GM19438 (cell line): ENCODE results near the gene FERMT3.
A peak's percentile ranks its signal among the peaks of the same experiment; 100 is the strongest.
"Not testable (repeated sequence)": the region's sequence is repeated elsewhere in the genome, so short reads cannot be mapped to it uniquely, and the experiment has no call there.

ENCODE experiments used
- ATAC-seq: cut with Tn5 transposase; IDR thresholded peaks from one replicate; pipeline ENCODE4 v1.9.1; 2021; ENCODE audit warnings: low read depth; ENCODE audit not compliant: unreplicated experiment

The FERMT3 gene

DNA sequence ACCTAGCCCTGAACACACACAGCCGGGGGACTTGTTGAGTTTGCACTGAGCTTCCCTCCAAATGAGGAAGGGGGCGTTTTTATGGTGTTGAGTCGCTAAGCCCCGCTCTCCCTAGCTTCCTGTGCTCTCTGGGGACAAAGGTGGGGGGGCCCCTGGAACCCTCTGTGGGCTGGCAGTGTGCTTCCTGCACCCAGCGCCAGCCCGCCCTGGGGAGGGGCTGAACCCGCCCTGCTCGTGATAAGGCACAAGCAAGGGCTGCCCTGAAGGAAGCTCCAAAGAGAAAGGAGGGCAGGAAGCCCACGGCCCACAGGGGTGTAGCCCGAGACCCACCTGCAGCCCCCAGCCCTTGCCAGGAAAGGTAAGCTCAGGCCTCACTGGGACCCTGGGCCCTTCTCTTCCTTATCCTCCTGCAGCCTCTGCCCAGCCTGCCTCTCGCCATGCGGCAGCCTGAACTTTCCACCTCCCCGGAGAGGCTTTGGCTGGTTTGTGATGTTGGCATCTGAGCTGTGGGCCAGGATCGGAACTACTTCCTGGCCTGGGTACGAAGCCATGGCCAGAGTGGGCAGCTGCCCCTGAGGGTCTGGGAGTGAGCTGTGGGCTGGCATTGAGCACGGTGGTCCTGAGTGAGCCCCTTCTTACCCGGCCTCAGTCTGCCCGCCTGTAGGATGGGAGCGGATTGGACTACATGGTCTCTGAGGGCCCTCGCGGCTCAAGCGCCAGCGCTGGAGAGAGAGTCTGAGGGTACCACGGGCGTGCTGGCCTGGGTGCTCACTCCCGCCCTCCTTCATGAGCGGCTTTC, at the start of gene FERMT3:
Gene FERMT3, plus strand, starts transcription at position 265 of the 799 bp plus-strand sequence. CDS start 644 bp downstream, outside the sequence.
- ATAC-seq, result no peak

- no peak for ATAC-seq
Measured at GRCh38 chr11:64157631-64158394, 48.7 kb upstream of the FERMT3 start.

DNA sequence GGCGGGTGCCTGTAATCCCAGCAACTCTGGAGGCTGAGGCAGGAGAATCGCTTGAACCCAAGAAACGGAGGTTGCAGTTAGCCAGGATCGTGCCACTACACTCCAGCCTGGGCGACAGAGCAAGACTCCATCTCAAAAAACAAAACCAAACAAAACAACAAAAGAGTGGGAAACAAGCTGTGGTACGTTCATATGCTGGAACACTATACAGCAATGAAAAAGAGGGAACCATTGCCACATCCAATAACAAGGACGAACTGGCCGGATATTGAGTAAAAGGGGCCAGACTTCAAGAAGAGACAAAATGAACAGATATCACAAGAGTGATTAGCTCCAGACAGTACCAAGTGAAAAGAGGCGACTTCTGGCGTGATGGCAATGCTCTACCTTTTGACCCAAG, 45.5 kb upstream of the FERMT3 start:
- ATAC-seq, result no peak

GRCh38 chr11:64162769-64163168, 43.8 kb upstream of the FERMT3 start:
- ATAC-seq, result not testable (repeated sequence)

DNA sequence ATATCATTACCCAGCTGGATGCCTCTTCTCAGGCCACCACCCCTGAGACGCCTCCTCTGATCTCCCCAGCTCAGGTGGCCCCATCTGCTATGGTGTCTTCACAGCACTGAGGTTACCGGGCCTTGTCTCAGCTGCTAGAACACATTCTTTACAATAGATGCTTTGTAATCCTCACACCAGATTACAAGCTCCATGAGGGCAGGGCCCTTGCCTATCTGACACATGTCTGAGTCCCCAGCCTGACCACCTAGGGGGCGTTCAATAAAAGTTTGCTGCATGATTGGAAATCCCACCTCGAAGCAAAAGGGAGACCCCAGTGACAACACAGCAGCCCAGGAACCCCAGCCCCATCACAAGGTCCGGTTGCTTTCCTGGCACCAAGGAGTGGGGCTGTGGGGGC, 42.6 kb upstream of the FERMT3 start:
- no peak for ATAC-seq

- no peak for ATAC-seq
Measured at GRCh38 chr11:64164392-64165312, 41.9 kb upstream of the FERMT3 start.

- no peak for ATAC-seq
Measured at GRCh38 chr11:64165481-64165841, 41.1 kb upstream of the FERMT3 start.

DNA sequence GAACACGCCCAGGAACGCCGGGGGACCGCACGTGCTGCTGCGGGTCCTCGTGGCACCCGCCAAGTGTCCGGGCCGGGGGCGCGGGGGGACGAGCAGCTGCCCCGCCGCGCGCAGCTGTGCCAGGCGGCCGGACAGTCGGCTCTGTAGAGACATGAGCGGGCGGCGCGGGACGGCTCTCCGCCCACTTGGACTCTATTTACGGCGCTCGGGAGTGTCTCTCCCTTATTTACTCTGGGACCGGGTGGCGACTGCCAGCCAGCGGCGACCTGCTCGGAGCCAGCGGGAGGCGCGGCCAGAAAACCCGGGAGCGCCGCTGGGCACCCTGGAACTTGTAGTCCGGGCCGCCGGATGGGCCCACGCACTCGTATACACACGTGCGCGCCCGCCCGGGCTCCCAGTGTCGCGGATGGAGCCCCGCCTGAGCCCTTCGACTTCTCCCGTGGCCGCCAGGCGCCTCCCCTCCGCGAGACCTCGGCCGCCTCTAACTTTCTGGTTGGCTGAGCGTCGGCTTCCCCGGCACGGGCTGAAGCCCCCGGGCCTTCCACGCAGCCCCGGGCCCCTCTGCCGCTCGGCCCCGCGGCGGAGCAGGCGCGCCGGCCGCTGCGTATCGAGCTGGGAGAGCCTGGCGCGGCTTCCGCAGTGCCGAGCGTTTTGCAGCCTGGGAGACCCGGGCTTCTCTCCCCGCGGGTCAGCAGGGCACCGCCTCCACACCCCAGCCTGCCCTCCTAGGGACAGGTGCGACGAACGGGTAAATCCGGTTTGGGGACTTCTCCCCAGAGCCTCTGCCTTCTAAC, 40.5 kb upstream of the FERMT3 start, which contains the start of gene MACROD1:
Gene MACROD1, minus strand, starts transcription at position 272 of the 794 bp plus-strand sequence. Its CDS starts 119 bp downstream, at position 153.
- peak; percentile 77 for ATAC-seq

DNA sequence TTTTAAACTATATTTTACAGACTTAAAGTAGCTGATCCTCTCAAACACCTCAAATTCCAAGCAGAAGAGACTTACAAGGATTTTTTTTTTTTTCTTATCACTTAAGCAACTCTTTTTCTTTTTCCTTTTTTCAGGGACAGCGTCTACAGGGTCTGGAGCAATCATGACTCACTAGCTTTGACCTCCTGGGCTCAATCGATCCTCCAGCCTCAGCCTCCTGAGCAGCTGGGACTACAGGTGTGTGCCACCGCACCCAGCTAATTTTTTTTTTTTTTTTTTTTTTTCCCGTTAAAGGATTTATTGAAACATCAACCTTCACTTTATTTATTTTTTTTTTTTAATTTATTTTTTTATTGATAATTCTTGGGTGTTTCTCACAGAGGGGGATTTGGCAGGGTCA, 36.1 kb upstream of the FERMT3 start:
- ATAC-seq, result no peak

DNA sequence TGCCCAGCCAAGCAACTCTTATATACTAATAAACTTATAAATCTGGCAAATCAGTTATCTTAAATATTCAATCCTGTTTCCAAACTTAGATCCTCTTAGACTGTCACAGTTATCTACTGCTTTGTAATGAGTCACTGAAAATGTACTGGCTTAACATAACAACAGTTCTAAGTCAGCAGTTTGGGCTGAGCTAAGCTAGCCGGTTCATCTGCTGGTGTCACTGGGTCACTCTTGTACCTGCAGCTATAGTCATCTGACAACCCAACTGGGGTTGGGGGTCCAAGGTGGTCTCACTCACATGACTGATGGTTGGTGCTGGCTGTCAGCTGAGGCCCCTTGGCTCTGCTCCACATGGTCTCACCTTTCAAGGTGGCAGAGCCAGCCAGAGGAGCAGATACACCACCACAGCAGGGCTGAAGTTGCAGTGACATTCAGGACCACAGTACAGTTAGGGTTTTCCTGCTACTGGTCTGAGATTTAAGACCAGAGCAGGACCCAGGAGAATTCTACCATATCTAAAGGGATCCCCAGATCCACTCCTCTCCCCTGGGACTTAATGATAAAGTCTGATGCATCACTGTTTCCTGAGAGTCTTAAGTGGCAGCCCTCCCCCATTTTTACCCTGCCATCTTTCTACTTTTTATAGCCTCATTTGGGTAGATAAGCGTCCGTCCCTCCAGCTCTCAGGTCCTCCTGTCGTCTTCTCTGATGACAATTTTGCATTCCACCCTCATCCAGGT, 32.7 kb upstream of the FERMT3 start:
- ATAC-seq, result no peak

DNA sequence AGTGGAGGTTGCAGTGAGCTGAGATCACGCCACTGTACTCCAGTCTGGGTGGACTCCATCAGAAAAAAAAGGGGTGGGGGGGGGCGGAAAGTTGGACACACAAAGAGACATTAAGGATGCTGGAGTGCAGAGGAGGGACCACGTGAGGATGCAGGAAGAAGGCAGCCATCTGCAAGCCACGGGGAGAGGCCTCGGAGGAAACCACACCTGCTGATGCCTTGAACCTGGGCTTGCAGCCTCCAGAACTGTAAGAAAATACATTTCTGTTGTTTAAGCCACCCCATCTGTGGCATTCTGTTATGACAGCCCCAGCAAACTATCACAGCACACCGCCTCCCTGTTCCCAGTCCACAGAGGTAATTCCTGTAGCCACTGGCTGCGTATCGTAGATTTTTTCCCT, 29.8 kb upstream of the FERMT3 start:
- ATAC-seq, result no peak

DNA sequence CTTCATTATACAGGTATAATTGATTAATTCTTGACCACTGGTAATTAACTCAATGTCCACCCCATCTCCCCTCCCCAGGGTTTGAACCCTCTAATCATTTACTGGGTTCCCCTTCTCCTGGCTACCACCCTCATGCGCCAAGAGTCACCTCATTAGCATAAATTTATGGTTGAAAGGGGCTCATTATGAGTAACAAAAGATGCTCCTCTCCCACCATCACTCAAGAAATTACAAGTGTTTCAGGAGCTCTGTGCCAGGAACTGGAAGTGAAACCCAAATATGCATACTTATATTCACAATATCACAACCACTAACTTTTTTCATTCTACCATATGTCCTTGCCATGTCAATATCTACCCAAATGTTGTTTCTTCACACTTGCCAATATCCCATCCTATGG, 28.3 kb upstream of the FERMT3 start:
- ATAC-seq, result no peak

DNA sequence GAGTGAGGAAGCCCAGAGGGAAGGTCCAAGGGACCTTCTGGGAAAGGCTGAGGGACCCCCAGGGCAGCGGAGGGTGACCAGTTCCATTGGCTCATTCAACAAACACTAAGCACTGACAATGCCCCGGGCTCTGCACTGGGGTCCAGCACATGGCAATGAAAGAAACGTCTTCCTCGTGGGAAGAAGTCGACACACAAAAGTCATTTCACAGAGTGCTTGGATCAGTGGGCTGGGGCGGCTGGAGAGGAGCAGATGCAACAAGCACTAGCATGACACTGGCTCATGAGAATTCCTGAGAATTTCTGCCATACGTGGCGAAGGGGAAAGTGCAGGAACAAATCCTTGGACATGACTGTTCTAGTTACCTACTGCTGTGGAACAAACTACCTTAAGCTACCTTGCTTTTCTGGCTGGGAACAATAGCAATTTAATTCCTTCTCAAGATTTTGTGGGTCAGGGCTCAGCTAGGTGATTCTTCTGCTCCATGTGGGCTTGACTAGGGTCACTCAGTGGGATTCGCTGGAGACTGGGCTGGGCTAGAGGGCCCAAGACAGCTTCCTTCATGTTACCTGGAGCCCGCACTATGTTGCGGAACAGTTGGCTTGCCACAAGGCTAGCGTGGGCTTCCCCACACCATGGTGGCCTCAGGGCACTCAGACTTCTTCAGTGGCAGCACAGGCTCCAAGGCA, 27.4 kb upstream of the FERMT3 start:
- ATAC-seq, result no peak

- no peak for ATAC-seq
Measured at GRCh38 chr11:64180891-64181290, 25.6 kb upstream of the FERMT3 start.

DNA sequence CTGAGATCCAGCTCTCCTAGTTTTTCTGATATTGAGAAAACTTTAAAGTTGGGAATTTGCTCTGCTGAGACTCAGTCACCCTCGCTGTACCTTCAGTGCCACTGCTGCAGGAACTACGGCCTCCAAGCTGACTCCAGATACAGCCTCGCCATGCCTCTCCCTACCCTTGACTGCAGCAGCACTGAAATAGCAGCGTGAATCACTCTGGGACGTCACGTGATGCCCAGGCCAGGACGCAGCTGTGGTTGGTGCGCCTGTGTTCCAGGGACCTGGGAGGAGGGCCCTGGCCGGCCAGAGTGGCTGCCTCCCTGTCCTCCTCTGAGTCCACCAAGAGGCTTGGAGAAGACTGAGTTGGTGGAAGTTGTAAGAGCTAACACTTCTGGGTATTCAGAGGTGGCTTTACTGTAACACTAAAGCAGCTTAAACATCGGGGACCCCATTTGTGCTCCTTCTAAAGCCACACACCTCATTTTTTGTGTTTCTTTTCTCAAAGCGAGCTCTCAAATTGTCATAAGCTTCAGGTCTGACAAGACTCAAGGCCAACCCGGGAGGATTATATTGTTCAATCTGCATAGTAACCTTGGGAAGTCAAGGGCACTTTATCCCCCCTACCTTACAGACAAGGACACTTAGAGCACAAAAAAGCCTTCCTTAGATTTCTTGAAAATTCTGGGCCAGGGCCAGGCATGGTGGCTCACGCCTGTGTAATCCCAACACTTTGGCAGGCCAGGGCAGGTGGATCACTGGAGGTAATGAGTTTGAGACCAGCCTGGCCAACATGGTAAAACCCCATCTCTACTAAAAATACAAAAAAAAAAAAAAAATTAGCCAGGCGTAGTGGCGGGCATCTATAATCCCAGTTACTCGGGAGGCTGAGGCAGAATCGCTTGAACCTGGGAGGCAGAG, 24.8 kb upstream of the FERMT3 start:
- ATAC-seq, result no peak

- ATAC-seq, result no peak
Measured at GRCh38 chr11:64183890-64184289, 22.6 kb upstream of the FERMT3 start.

DNA sequence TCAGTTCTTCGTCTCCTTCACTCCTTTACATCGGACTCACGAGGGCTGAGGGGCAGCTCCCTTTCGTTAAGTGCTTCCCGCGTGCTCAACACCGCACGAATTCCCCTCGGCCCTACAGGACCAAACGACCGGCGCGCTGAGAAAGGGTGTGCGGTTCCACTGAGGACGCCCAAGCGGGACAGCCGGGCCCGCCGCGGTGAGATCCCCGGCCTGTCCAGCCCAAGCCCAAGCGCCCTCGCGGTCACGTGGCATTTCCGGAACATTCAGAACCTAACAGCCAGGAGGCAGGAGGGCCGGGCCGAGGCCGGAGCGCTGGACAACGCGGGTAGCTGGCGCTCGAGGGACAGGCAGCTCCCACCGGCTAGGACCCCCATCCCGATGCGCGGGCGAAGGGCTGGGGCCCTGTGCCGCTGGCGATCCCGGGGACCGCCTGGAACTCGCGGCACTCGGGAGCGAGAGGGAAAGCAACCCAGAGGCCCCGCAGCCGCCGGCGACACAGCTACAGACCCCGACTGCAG, 21.3 kb upstream of the FERMT3 start:
- peak; percentile 14 for ATAC-seq
